ENCODE measurements around the gene MSRB3. TPM values are rescaled to one million over a fixed set of nuclear protein-coding genes. Genes with fewer than 3 reads are reported as not detected.

The MSRB3 gene
- total RNA-seq, 1 experiment from 2014 or later: 0.55 TPM

DNA sequence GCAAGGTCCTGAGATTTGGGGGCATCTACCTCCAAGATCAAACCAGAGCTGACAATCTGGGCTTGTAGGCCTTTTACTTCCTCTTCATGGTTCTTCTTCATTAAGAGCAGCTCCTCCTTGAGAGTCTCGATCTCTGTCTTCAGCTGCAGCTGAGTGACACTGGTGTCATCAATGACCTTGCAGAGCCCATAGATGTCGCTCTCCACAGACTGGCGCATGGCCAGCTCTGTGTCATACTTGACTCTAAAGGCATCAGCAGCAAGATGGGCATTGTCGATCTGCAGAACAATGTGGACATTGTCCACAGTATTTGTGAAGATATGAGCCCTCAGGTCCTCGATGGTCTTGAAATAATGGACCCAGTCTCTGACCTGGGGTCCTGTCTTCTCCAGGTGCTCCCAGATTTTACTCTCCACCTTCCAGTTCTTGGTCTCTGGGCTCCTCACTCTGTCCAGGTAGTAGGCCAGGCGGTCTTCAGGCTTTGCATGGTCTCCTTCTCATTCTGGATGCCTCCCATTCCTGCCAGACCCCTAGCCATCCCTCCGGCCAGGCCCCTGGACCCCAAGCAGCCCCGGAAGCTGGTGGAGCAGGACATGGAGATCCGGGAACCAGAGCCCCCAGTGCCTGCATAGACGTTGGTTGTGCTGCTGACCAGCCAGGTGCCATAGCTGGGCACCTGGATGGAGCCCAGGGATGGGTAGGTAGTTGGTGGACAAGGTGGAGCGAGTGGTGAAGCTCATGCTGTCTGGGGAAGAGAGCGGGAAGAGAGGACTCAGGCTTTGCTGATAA lies 141.0 kb downstream of the MSRB3 start:
- Histone ChIP-seq H2AFZ (no peak overlapping the region), H3K4me3 (no peak overlapping the region), H3K9me2 (ENCODE audit: insufficient read depth) (no peaks in the 10 kb centered on the region), H3K27ac (no peak overlapping the region), H3K4me1 (replicated peaks; ENCODE audit: insufficient read depth) (no peaks in the 10 kb centered on the region), H3K79me2 (ENCODE audit: low read depth) (no peaks in the 10 kb centered on the region), H3F3A (ENCODE audit: insufficient read depth, low read depth) (no peaks in the 10 kb centered on the region), H3K36me3 (ENCODE audit: low read depth) (no peaks in the 10 kb centered on the region), H3K27me3 (ENCODE audit: insufficient read depth, low read depth) (no peaks in the 10 kb centered on the region), H4K20me1 (ENCODE audit: insufficient read depth) (no peaks in the 10 kb centered on the region), H3K9me3 (ENCODE audit: insufficient read depth, low read depth) (0 out of 2 replicates have a peak, but pooled peaks cover 13% of the 10 kb centered on the region), H3K4me2 (no peak overlapping the region)
- no TSS peak for BruUV-seq (replicated peaks)
- TF ChIP-seq CTCF (conservative IDR thresholded peaks at IDR 0.05) (no peak), EZH2 (IDR thresholded peaks at IDR 0.05; ENCODE audit: low read depth) (no peak)
- ChIA-PET CTCF (no interaction called here), POLR2A (ENCODE audit: unreplicated experiment) (no interaction called here)
- intact Hi-C loops (cut with micrococcal nuclease; ENCODE audit: unreplicated experiment): no loop called here
- DNase-seq: no peak

GRCh38 chr12:65420941-65421340 lies 142.5 kb downstream of the MSRB3 start:
- no peak for DNase-seq
- no peak overlapping the region for H3K4me2 ChIP-seq
- H3F3A ChIP-seq (ENCODE audit: insufficient read depth, low read depth): no peaks in the 10 kb centered on the region
- intact Hi-C loops (cut with micrococcal nuclease; ENCODE audit: unreplicated experiment): no loop called here
- no peaks in the 10 kb centered on the region for H3K9me2 ChIP-seq (ENCODE audit: insufficient read depth)
- no TSS peak for BruUV-seq (replicated peaks)
- no peaks in the 10 kb centered on the region for H3K79me2 ChIP-seq (ENCODE audit: low read depth)
- H3K4me1 ChIP-seq (replicated peaks; ENCODE audit: insufficient read depth): no peaks in the 10 kb centered on the region
- TF ChIP-seq EZH2 (IDR thresholded peaks at IDR 0.05; ENCODE audit: low read depth): no peak
- TF ChIP-seq CTCF (conservative IDR thresholded peaks at IDR 0.05): no peak
- no peaks in the 10 kb centered on the region for H4K20me1 ChIP-seq (ENCODE audit: insufficient read depth)
- ChIA-PET POLR2A (ENCODE audit: unreplicated experiment) (no interaction called here), CTCF (no interaction called here)
- H3K4me3 ChIP-seq: no peak overlapping the region
- H3K27ac ChIP-seq: no peak overlapping the region
- H3K27me3 ChIP-seq (ENCODE audit: insufficient read depth, low read depth): no peaks in the 10 kb centered on the region
- H3K36me3 ChIP-seq (ENCODE audit: low read depth): no peaks in the 10 kb centered on the region
- 0 out of 2 replicates have a peak, but pooled peaks cover 13% of the 10 kb centered on the region for H3K9me3 ChIP-seq (ENCODE audit: insufficient read depth, low read depth)
- no peak overlapping the region for H2AFZ ChIP-seq

- Histone ChIP-seq H3K4me1 (replicated peaks; ENCODE audit: insufficient read depth) (peaks cover 14% of the 10 kb centered on the region), H3K4me2 (no peak overlapping the region), H3K9me3 (ENCODE audit: insufficient read depth, low read depth) (no peaks in the 10 kb centered on the region; the same call in none of the 2 replicates), H3F3A (ENCODE audit: insufficient read depth, low read depth) (peaks cover 14% of the 10 kb centered on the region), H3K4me3 (no peak overlapping the region), H3K9me2 (ENCODE audit: insufficient read depth) (no peaks in the 10 kb centered on the region), H4K20me1 (ENCODE audit: insufficient read depth) (no peaks in the 10 kb centered on the region), H3K27ac (no peak overlapping the region), H3K27me3 (ENCODE audit: insufficient read depth, low read depth) (no peaks in the 10 kb centered on the region), H3K36me3 (ENCODE audit: low read depth) (0 out of 2 replicates have a peak, but pooled peaks cover 4% of the 10 kb centered on the region), H3K79me2 (ENCODE audit: low read depth) (no peaks in the 10 kb centered on the region), H2AFZ (no peak overlapping the region)
- TF ChIP-seq CTCF (conservative IDR thresholded peaks at IDR 0.05) (no peak), EZH2 (IDR thresholded peaks at IDR 0.05; ENCODE audit: low read depth) (no peak)
- no TSS peak for BruUV-seq (replicated peaks)
- DNase-seq: no peak
- ChIA-PET CTCF (no interaction called here), POLR2A (ENCODE audit: unreplicated experiment) (no interaction called here)
- intact Hi-C loops (cut with micrococcal nuclease; ENCODE audit: unreplicated experiment): no loop called here
These were observed 149.2 kb downstream of the MSRB3 start for GRCh38 chr12:65427646-65428045.
